ENCODE results near the gene DHCR7.

Gene DHCR7

GRCh38 chr11:71477641-71478527 is 29.7 kb upstream of the DHCR7 start:
- DNase-seq, result no peak

GRCh38 chr11:71476926-71477640 is 28.9 kb upstream of the DHCR7 start:
- no peak for DNase-seq

GRCh38 chr11:71476031-71476430 is 27.8 kb upstream of the DHCR7 start:
- no peak for DNase-seq

DNA sequence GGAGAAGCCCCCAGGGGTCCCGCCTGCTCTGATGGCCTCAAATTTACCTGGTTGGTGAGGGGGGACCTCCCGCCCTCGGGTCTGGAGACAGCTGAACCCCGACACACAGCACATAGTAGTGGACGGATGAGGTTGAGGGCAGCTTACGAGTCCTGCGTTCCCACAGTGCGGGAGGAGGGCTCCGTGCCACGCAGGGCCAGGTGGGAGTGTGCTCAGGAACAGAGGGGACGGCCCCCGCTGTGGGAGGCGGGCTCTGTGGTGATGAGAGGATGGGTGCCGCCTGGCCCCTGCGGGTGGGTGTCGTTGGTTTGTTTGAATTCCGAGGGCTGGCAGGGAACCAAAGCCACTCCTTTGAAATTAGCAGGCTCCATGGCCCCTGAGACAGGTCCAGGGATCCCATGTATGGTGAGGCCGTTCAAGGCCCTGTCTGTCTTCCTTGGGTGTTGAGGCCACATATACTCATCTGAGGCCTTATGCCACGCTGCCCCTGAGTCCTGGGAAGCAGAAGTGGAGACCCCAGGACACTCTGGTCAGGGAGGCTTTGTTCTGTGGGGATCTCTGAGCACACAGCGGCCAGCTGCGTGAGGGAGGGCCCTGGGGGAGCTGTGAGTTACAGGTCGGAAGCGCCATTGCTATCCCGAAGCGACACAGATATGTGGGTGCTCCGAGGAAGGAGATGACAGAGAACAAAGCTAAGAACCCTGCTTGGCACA is 26.7 kb upstream of the DHCR7 start:
- DNase-seq, result no peak

- no peak for DNase-seq
Observed at GRCh38 chr11:71474141-71474770, 26.1 kb upstream of the DHCR7 start.

DNA sequence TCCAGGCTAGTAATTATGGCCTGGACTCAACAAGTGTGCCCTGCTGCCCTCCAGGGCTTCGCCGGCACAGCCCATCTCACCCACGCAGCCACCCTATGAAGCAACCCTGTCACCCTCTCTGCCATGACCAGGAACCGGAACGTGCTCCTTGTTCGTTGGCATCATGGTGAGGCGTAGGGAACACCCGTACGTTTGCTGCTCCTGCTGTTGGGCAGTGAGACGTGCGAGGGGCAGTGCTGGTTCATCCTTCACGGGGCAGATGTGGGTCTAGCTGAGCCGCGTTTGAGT is 25.5 kb upstream of the DHCR7 start:
- DNase-seq, result no peak

DNA sequence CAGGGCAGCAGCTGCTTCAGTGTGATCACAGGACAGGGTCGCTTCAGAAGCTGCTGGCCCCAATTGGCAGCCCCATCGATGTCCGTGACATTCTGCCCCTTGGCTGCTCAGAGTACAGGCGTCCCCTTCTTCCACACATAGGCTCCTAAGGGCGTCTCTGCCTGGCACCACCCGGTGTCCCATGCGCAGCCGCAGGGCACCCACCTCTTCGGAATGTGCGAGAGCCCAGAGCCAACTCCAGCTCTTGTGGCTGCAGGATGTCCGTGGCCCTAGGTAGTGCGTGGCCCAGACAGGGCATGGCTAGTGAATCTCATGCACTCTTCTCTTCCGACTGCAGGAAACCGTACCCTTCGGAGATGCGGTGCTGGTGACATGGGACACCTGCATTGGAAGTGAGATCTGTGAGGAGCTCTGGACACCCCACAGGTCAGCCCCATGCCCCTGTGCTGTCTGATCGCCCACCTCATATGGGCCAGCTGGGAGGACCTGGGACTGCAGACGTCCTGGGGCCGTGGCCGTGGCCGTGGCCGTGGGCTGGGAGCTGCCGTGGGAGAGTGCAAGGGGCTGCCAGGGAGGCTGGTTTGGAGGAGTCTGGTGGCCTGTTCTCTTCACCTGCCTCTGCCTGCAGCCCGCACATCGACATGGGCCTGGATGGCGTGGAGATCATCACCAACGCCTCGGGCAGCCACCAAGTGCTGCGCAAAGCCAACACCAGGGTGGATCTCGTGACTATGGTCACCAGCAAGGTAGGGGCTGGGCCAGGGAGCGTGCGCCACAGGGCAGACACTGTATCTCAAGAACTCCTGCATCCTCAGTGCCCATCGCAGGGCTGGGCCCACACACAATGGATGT is 25.0 kb upstream of the DHCR7 start:
- DNase-seq, result no peak

DNA sequence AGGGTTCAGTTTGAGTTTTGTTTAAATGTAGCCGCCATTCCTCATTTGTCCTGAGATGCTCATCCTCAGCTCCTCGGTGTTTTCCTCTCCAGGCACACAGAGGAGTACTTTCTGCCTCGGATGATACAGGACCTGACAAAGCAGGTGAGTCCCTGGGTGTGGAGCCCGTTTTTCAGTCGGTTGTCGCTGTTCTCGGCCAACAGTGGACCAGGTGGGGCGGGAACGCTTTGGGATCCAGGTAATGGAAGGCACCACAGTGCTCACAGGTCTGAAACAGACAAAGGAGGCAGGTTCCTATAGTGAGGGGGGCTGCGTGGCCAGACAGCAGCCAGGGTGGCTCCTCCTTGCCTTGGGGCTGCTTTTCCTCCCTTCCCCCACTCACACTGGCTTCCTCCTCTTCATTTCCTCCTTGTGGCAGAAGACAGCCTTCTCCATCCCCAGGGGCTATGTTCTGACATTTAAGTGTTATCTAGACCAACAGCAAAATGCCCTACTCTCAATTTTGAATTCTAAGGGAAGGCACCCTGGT is 24.2 kb upstream of the DHCR7 start:
- no peak for DNase-seq

GRCh38 chr11:71470946-71471345 is 22.8 kb upstream of the DHCR7 start:
- no peak for DNase-seq

DNA sequence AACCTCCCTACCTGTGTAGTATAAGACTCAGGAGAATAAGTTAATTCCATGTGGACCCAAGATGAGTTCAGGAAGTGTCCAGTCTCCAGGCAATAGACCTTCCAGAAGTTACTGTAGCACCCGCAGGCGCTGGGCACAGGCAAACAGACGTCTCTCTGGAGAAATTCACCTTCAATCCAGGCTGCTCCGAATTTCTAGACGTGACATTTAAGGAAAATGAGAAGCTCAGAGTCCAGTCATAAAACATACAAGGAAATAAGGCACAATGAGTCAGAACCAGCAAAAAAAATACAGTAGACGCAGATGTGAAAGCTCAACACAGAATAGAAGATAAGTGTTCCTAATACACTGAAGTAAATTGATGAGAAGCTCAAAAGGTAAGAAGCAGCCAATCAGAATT is 19.0 kb upstream of the DHCR7 start:
- DNase-seq, result no peak

DNA sequence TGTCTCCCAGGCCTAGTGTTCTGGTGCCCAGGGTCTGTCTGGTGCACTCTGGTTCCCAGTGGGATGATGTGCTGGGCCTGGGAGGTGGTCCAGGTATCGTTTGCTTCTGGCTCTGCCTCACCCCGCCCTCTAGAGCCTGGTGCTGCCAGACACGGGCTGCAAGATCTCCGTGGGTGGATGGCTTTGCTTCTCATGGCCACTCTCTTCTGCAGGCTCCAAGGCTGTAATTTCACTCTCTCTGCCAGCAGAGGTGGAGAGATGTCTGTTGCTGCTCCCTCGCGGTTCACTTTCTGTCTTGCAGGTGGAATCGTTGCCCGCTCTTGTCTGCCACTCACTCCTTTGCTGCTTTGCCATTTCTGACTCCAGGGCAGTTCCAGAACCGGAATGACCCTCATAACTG is 18.2 kb upstream of the DHCR7 start:
- no peak for DNase-seq

- peak in 1 of 14 donors; percentile 5 for DNase-seq
Observed at GRCh38 chr11:71465054-71465453, 16.9 kb upstream of the DHCR7 start.

DNA sequence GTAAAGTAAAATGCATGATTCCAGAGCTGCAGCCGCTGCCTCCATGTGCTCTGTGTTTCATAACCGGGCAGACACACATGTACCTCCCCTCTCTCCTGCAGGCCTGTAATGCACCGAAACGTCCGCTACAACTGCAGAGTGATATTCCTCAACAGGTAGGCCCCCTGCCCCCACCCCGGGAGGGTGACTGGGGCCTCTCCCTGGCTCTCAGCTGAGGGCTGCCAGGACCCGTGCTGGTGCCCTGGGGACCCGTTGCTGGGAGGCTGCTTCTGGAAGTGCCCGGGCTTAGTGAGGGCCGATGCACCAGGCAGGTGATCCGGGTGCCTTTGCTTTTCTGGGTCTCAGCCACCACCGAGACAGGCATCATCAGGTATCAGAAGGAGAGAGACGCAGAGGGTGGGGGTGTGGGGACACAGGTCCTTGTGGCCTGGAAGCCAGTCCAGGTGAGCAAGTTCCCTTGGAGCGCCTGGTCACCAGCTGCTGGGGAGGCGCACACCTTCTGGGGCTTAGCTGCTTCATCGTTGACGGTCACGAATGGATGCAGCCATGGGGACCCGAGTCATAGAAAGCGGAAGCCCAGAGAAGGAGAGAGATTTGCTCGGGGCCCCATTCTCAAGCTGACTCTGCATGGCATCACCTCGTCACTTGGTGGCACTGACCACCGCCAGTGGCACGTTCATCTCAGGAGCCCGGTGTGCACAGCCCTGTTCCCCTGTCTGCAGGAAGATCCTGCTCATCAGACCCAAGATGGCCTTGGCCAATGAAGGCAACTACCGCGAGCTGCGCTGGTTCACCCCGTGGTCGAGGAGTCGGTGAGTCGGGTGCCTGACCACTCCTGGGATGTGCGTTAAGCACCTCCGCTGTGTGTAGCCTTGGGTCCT is 15.4 kb upstream of the DHCR7 start:
- no peak for DNase-seq

DNA sequence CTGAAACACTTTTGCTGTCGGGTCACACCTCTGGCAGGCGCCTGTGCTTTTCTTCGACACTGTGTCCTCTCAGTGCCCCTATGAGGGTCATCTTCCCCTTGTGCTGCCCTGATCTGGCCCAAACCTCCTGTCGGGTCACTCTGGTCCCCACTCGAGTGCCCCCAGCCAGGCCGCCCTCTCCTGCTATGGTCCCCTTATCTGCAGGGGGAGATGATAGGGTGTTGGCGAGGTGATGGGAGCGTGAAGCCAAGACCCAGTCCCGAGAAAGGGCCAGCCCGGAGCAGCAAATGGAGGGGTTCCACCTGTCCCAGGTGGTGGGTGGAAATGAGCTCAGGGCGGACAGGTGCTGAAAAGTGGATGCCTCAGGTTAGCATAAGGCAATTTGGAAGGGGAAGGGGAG is 14.5 kb upstream of the DHCR7 start:
- DNase-seq, result no peak

GRCh38 chr11:71461696-71462095 is 13.5 kb upstream of the DHCR7 start:
- DNase-seq, result no peak

DNA sequence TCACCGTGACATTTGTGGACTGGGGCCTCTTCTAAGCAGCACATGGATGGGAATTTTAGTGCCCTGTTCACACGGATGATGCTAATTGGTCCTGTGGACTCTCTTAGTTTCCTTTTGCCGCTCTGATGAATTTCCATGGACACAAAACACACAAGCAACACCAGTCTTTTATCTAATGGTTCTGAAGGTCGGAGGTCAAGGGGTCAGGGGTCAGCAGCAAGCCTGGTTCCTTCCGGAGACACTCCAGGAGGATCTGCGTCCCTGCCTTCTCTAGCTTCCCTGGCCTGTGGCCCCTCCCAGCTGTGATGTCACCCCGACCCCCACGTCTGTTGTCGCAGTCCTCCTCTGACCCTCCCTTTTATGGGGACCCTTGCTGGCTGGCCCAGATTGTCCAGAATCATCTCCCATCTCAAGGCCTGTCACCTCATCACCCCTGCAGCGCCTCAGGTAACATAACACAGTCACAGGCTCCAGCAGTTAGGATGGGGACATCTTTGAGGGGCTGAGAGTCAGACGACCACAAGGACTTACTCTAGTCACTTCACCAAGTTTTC is 11.7 kb upstream of the DHCR7 start:
- DNase-seq, result no peak

GRCh38 chr11:71459076-71459766 is 11.0 kb upstream of the DHCR7 start:
- no peak for DNase-seq

DNA sequence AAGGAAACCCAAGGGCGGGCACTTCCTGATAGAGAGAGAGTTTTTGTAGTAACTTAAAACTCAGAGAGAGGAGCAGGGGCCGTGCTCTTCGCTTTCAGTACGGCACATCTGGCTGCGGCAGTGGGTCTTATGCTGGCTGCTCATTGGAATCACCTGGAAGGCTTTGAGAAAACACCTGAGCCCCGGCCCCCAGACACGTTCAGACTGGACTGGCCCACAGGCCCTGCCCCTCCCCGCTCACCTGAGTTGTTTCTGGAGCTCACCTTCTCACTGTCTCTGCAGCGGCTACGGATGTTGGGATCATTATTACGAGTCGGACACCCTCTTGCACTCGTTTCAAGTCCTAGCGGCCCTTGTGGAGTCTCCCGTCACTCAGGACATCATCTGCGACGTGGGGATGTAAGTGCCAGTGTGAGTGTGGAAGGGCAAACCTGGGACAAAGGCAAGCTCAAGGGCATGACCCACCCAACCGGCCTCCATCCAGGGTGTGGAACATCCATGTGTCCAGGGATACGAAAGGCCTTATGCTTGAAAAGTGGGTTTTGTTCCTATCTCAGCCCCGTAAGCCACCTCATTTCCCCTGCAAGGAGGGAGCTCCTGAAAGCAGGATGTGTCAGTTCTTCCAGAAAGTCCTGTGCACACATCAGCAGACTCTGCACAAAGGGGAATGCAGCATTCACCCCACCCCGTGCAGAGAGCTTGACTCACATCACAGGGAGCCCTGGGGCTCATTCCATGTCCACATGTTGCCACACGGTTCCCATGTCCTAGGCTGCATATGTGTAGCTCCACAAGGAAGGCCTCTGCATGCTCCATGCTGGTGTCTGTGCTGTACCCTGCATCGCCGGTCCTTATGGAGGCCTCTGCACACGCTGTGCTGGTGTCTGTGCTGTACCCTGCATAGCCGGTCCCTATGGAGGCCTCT is 10.2 kb upstream of the DHCR7 start:
- no peak for DNase-seq

- DNase-seq, result no peak
Observed at GRCh38 chr11:71456831-71457230, 8.6 kb upstream of the DHCR7 start.
